SK-N-SH treated with all-trans-retinoic acid at 6 μM for 48 hours (cell line): ENCODE results near the gene RNPEPL1.

Experiments
- ATAC-seq: fragments of 200-7000 bp; cut with Tn5 transposase; 3 replicates; pipeline ENCODE4 v1.9.1; 2020; ENCODE audit warnings: mild to moderate bottlenecking, moderate library complexity
- BACH2 ChIP-seq: fragments of 250-450 bp; sonication (Bioruptor Pico); IDR thresholded peaks from 2 replicates; pipeline ENCODE4 v1.9.0; 2021; ENCODE audit warnings: mild to moderate bottlenecking, borderline replicate concordance
- CREB5 ChIP-seq: fragments of 250-450 bp; sonication (Bioruptor Pico); IDR thresholded peaks from 2 replicates; pipeline ENCODE4 v1.5.1; 2020; ENCODE audit warnings: low read depth, mild to moderate bottlenecking, moderate library complexity
- CSDC2 ChIP-seq: fragments of 250-450 bp; sonication (Bioruptor Pico); IDR thresholded peaks from 2 replicates; pipeline ENCODE4 v1.5.0; 2020; ENCODE audit warnings: mild to moderate bottlenecking, moderate library complexity
- GLIS3 ChIP-seq: fragments of 250-450 bp; sonication (Bioruptor Pico); IDR thresholded peaks from 2 replicates; pipeline ENCODE4 v1.5.0; 2020; ENCODE audit warnings: mild to moderate bottlenecking, moderate library complexity
- ISL1 ChIP-seq: fragments of 250-450 bp; sonication (Bioruptor Pico); IDR thresholded peaks from 2 replicates; pipeline ENCODE4 v2.1.2; 2022; ENCODE audit warnings: mild to moderate bottlenecking, moderate library complexity
- RARB ChIP-seq: fragments of 250-450 bp; sonication (Bioruptor Pico); IDR thresholded peaks from 2 replicates; pipeline ENCODE4 v1.8.0; 2021; ENCODE audit warnings: mild to moderate bottlenecking, moderate library complexity
- SNAI2 ChIP-seq: fragments of 250-450 bp; sonication (Bioruptor Pico); IDR thresholded peaks from 2 replicates; pipeline ENCODE4 v1.5.0; 2020; ENCODE audit warnings: mild to moderate bottlenecking, moderate library complexity
- TOX ChIP-seq: fragments of 250-450 bp; sonication (Bioruptor Pico); IDR thresholded peaks from 2 replicates; pipeline ENCODE4 v1.8.0; 2021; ENCODE audit warnings: mild to moderate bottlenecking, moderate library complexity, borderline replicate concordance
- TSHZ2 ChIP-seq: fragments of 250-450 bp; sonication (Bioruptor Pico); IDR thresholded peaks from 2 replicates; pipeline ENCODE4 v1.5.0; 2020; ENCODE audit warnings: mild to moderate bottlenecking, moderate library complexity
- ZFP3 ChIP-seq: fragments of 250-450 bp; sonication (Bioruptor Pico); IDR thresholded peaks from 2 replicates; pipeline ENCODE4 v1.5.0; 2020; ENCODE audit warnings: mild to moderate bottlenecking, moderate library complexity
- TF ChIP-seq, protein P1 (sequence below): fragments of 250-450 bp; sonication (Bioruptor Pico); IDR thresholded peaks from 2 replicates; pipeline ENCODE4 v1.8.0; 2020; ENCODE audit warnings: mild to moderate bottlenecking, moderate library complexity, borderline replicate concordance
- TF ChIP-seq, protein P2 (sequence below): fragments of 250-450 bp; sonication (Bioruptor Pico); IDR thresholded peaks from 2 replicates; pipeline ENCODE4 v1.8.0; 2021; ENCODE audit warnings: low read depth, mild to moderate bottlenecking, moderate library complexity, borderline replicate concordance
- TF ChIP-seq, protein P3 (sequence below): fragments of 250-450 bp; sonication (Bioruptor Pico); IDR thresholded peaks from 2 replicates; pipeline ENCODE4 v1.5.1; 2021; ENCODE audit warnings: mild to moderate bottlenecking, moderate library complexity

Gene RNPEPL1

DNA sequence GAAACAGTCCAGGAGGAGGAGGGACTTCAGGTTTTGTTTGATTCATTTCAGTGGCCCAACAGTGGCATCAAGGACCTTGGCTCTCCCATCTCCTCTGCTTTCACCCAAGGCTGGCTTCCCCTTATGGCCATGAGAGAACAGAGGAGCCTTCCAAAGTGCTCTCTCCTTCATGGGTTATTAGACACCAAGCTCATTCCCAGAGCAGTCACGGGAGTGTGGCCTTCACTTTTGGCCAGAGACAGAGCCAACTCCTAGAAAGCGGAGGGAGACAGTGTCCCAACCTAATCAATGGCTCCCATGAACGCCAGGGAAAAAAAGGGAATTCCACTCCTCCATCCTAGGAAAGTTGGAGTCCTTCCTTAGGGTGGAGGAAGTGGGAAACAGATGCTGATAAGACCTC is 9.0 kb upstream of the RNPEPL1 start (continued):
- TF ChIP-seq TSHZ2 (CRISPR knock-in tag) (no peak), RARB (CRISPR knock-in tag) (no peak), TOX (no peak)

DNA sequence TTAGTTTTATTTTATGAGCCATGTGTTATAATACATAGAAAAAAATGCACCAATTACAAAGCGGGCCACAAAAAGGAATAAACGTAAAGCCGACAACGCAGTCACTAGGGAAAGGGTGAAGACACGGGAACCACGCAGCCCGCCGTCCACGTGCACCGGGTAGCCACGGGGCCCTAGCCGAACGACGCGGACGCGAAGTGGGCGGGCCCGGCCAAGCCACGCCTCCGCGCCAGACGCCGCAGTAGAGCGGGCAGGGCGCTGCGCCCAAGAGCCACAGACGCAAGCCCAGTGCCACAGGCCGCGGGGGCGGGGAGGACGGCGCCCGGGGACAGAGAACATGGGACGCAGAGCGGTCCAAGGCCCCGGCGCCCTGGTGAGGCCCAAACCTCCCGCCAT is 8.2 kb upstream of the RNPEPL1 start, which contains the start of gene DUSP28:
Gene DUSP28, plus strand, starts transcription at position 274 of the 396 bp plus-strand sequence. CDS start 328 bp downstream, outside the sequence.
- TF ChIP-seq RARB (CRISPR knock-in tag), result no peak
- TF ChIP-seq, protein P1, sequence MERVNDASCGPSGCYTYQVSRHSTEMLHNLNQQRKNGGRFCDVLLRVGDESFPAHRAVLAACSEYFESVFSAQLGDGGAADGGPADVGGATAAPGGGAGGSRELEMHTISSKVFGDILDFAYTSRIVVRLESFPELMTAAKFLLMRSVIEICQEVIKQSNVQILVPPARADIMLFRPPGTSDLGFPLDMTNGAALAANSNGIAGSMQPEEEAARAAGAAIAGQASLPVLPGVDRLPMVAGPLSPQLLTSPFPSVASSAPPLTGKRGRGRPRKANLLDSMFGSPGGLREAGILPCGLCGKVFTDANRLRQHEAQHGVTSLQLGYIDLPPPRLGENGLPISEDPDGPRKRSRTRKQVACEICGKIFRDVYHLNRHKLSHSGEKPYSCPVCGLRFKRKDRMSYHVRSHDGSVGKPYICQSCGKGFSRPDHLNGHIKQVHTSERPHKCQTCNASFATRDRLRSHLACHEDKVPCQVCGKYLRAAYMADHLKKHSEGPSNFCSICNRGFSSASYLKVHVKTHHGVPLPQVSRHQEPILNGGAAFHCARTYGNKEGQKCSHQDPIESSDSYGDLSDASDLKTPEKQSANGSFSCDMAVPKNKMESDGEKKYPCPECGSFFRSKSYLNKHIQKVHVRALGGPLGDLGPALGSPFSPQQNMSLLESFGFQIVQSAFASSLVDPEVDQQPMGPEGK (CRISPR knock-in tag), result no peak
- TF ChIP-seq GLIS3, result no peak
- TF ChIP-seq TSHZ2 (CRISPR knock-in tag), result no peak
- no peak for TF ChIP-seq CREB5 (CRISPR knock-in tag)
- TF ChIP-seq ISL1 (CRISPR knock-in tag), result no peak
- no peak for TF ChIP-seq ZFP3
- TF ChIP-seq SNAI2, result no peak
- TF ChIP-seq, protein P2, sequence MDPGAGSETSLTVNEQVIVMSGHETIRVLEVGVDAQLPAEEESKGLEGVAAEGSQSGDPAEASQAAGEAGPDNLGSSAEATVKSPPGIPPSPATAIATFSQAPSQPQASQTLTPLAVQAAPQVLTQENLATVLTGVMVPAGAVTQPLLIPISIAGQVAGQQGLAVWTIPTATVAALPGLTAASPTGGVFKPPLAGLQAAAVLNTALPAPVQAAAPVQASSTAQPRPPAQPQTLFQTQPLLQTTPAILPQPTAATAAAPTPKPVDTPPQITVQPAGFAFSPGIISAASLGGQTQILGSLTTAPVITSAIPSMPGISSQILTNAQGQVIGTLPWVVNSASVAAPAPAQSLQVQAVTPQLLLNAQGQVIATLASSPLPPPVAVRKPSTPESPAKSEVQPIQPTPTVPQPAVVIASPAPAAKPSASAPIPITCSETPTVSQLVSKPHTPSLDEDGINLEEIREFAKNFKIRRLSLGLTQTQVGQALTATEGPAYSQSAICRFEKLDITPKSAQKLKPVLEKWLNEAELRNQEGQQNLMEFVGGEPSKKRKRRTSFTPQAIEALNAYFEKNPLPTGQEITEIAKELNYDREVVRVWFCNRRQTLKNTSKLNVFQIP (CRISPR knock-in tag), result no peak
- TF ChIP-seq CSDC2 (CRISPR knock-in tag), result no peak
- TF ChIP-seq BACH2 (CRISPR knock-in tag), result no peak
- TF ChIP-seq, protein P3, sequence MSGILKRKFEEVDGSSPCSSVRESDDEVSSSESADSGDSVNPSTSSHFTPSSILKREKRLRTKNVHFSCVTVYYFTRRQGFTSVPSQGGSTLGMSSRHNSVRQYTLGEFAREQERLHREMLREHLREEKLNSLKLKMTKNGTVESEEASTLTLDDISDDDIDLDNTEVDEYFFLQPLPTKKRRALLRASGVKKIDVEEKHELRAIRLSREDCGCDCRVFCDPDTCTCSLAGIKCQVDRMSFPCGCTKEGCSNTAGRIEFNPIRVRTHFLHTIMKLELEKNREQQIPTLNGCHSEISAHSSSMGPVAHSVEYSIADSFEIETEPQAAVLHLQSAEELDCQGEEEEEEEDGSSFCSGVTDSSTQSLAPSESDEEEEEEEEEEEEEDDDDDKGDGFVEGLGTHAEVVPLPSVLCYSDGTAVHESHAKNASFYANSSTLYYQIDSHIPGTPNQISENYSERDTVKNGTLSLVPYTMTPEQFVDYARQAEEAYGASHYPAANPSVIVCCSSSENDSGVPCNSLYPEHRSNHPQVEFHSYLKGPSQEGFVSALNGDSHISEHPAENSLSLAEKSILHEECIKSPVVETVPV (CRISPR knock-in tag), result no peak
- TF ChIP-seq, all 23 proteins: peak for 0

GRCh38 chr2:240560480-240561324 is 7.6 kb upstream of the RNPEPL1 start:
- TF ChIP-seq TSHZ2 (CRISPR knock-in tag), result peak; percentile 77; the same call in 1 of the 2 replicates
- peak; percentile 76; the same call in 1 of the 2 replicates for TF ChIP-seq ZFP3
- TF ChIP-seq SNAI2, result peak; percentile 89; the same call in 1 of the 2 replicates
- TF ChIP-seq, protein P1 (CRISPR knock-in tag), result no peak
- 0 out of 2 replicates have a peak, but pooled peaks have one; percentile 43 for TF ChIP-seq CSDC2 (CRISPR knock-in tag)
- ATAC-seq, result peak; percentile 84

More for the DNA sequence above, 8.2 kb upstream of the RNPEPL1 start, which contains the start of gene DUSP28:
- peak; percentile 79 for ATAC-seq
